NCI-H187 treated with DMSO at 0.1 percent for 48 hours (cell line): ENCODE data around the gene ATG101.
A peak's percentile ranks its signal among the peaks of the same experiment; 100 is the strongest.

ENCODE experiments used
- DNase-seq: peaks from one replicate; lab custom pipeline; 2025; lab: John Stamatoyannopoulos, UW

The ATG101 gene, protein sequence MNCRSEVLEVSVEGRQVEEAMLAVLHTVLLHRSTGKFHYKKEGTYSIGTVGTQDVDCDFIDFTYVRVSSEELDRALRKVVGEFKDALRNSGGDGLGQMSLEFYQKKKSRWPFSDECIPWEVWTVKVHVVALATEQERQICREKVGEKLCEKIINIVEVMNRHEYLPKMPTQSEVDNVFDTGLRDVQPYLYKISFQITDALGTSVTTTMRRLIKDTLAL

DNA sequence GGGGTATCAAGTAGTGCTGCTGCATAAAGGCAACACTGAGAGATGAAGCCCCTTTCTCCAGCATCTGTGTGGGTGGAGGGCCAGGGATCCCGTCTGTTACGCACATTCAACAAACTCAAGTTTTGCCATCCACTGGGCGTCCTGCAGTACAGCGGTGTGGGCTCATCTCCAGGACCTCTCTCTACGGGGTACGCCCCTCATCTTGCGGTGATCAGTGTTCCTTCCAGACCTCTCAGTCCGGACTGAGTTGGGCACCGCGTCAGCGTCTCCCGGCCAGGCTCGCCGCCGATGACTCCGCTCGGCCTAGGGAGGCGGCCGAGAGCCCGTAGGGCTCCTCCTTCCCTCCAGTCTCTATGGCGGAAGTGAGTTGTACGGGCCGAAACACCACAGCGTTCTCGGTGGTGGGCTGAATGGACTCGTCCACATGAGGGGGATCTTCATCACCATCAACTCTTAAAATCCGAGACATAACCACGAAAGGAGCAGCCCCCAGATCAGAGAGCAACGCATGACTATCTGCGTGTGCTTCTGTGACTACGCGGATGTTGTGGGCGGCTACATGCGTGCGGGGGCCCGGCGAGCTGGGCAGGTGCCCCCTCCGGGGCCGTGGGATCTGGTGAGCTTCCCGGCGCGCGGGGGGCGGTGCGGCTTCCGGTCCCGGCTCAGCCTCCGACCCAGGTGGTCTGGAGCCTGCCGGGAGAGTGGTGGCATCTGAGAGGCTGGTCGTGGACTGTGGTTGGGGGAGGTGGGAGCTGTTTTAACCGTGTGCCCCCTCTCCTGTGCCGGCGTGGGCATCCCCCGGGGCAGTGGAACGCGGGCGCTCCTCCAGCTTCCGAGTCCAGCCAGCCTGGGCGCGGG, at the start of gene ATG101:
Gene ATG101, plus strand, starts transcription at position 652 of the 858 bp plus-strand sequence. CDS start 3,673 bp downstream, outside the sequence.
- DNase-seq = peak; percentile 84

DNA sequence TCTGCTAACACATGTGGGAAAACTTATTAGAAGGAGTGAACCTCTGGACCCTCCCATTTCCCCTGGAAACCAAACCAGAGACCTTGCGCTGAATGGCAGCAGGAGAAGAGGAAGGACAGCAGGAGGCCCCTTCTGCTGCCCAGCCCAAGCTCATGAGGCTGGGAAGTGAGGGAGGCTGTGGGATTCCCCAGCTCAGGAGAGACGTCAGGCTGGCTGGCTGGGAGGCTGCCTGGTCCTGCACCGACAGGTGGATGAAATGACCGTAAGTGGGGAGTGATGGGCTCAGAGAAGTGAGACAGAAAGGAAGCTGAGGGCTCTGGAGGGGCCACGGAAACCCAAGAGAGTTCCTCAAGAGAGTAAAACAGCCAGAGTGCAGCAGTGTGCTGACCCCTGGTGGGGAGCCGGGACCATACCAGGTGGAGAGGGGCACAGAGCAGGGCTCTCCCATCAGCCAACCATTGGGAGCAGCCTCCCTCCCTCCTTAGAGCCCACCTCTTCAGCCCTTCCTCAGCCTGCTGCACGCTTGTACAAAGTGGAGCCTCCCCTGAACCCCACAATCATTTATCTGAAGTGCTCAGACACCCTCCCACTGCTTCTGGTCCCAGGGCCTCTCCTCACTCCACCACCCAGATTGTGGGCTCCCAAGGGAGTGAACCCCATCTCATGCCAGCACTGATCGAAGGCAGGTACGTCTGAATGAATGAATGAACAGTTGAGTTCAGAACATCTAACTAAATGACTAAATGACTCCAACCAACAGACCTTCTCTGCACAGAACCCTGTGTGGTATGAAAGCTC, 49.0 kb upstream of the ATG101 start:
- DNase-seq = no peak

DNA sequence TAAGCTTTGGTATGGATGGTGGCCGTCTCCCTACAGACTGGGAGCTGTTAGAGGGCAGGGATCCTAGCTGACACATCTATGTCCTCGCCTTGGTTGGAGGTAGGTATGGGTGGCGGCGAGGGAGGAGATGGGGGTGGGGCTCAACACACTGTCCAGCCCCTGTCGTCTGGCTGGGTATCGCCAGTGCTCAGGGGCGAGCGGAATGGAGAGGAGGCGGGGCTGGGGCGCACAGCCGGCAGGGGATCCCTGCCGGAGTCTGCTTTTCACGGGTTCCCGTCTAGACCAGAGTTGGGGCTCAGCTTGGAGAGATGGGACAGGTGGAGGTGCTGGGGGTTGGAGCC, 47.0 kb upstream of the ATG101 start:
- DNase-seq = no peak

DNA sequence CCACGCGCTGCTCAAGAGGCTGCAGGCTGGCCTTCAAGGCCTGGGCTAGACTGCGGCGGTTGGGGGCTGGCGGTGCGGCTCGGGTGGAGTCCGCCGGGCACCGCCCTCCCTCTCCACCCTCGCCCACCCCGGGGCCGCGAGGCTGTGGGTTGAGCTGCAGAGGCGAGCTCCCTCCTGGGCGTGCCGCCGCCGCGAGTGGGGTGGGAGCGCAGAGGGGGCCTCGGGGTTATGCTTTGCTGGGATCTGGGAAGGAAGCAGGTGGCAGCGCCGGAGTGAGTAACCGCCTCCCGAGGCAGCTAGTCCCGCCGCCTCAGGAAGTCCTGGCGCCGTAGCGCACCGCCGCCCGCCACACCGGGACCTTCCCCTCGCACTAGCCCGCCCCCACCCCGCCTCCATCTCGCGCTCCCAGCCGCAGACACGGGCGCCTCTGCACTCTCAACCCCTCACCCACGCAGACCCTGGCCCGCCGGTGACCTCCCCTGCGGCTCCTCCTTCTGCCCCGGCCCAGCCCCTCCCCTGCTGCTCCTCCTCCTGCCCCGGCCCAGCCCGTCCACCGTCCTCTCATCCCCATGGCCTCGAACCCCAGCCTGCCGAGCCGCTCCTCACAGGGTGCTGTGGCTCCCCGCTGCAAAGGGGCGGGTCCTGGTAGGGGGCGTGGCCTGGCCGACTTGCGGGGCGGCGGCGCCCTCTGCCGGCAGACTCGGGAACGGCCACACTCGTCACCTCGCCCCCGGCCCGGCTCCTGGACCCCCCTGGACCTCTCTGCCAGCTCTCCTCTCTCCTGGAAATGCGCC, 46.4 kb upstream of the ATG101 start:
- no peak for DNase-seq

DNA sequence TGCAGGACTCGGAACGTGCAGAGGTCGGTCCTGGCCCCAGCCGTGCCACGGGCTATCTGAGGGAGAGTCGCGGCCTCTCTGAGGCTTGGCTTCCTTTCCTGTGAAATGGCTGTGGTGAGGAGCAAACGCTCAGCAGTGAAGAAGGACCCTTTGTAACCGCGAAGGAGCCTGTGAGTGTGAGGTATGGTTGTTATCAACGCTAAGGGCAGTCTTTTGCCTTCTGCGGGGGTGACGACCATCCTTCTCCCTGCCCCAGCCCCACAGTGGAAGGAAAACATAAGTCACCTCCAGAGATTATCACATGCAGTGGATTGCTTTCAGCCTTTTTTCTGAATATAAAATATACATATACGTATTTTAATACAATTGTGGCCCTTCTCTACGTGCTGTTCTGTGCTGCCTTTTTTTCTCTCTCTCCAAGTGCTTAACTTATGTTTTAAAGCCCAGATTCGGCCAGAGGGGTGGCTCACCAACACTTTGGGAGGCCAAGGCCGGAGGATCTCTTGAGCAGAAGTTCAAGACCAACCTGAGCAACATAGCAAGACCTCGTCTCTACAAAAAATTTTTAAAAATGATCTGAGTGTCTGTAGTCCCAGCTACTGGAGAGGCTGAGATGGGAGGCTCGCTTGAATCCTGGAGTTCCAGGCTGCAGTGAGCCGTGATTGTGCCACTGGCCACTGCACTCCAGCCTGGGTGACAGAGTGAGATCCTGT, 45.6 kb upstream of the ATG101 start:
- no peak for DNase-seq

DNA sequence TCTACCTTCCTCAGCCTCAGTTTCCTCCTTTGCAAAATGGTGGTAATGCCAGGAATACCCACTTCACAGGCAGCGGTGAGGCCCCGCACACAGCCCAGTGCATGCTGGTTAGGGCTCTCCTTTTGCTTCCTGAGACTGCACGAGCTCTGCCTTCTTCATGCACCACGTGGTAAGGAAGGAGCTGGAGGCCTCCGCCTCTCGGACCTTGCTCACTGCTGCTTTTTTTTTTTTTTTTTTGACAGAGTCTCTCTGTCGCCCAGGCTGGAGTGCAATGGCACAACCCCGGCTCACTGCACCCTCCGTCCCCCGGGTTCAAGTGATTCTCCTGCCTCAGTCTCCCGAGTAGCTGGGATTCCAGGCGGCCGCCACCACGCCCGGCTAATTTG, 44.9 kb upstream of the ATG101 start:
- DNase-seq = no peak

DNA sequence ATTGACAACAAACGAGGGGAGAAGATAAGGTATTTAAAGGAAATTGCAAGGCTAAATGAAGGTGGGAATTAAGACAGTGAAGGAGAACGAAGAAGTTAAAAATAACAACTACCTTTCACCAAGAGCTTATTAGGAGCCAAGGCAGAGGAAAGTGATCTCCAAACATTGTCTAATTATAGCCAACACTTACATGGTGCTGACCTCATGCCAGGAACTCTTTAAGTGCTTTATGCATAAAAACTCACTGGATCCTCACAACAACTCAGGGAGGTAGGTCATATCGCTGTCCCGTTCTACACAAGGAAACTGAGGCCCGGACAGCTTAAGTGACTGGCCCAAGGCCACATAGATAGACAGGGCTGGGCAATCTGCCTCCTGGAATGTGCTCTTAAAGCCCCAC, 43.5 kb upstream of the ATG101 start:
- no peak for DNase-seq

DNA sequence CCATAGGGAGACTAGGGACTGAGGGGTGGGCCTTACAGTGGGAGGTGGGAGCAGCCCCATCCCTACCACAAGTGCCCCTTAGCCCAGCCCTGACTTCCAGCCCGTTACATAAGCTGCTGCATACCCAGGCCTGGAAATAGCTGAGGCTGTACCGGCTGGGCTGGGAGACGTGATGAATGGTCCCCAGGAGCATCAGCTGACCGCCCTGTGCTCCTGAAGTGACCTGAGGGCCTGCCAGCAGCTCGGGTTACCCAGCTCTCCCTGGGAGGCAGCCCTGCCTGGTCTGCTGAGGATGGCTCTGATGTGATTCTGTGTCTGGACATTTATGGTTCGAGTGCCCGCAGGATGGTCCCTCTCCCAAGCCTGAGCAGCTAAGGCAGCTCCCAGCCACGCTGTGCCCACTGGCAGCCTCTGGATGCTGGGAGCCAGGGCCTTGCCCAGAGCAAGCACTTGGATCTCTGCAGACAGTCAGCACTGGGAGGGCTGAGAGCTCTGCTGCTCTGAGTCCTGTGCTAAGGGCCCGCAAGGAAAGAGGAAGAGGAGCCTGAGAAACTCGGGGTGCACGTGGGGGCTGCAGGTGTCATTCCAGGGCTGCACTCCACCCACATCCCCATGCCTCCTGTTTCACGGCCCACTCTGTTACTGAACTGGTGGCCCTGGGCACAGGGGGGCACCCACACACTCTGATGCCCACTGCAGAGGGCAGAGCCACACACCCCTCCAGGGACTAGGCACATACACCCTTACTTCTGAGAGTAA, 42.5 kb upstream of the ATG101 start:
- no peak for DNase-seq

DNA sequence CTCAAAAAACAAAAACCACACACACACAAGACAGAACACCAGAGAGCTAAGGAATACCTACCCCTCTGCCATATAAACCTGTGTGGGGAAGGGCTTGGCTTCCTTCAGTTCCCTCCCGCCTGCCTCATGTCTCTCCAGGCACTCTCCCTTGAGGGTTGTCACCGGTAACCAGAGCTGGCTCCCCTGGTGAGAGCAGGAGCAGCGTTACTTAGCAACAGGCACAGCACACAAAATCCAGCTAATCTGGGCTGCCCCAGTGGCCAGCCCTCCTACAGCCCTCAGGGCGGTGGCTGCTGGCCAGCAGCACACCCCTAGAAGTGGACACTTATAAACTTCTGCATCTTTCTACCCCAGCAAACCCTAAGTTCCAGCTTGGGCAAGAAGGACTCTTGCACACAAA, 40.1 kb upstream of the ATG101 start:
- peak; percentile 48 for DNase-seq

DNA sequence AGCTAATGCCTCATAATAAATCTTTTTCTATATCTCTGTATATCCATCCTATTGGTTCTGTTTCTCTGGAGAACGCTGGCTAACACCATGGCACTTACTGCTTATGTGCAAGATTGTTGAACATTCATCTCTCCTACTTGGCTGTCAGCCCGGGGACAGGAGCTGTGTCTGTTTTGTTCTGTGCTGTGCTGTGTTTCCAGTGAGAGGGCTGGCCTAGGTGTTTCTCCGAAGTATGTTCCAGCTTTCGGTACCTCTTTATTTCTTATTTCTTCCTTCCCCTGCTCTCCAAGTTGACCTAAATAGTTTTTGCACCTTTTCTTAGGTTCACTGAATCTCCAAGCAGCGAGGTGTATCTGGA, 37.4 kb upstream of the ATG101 start:
- no peak for DNase-seq

DNA sequence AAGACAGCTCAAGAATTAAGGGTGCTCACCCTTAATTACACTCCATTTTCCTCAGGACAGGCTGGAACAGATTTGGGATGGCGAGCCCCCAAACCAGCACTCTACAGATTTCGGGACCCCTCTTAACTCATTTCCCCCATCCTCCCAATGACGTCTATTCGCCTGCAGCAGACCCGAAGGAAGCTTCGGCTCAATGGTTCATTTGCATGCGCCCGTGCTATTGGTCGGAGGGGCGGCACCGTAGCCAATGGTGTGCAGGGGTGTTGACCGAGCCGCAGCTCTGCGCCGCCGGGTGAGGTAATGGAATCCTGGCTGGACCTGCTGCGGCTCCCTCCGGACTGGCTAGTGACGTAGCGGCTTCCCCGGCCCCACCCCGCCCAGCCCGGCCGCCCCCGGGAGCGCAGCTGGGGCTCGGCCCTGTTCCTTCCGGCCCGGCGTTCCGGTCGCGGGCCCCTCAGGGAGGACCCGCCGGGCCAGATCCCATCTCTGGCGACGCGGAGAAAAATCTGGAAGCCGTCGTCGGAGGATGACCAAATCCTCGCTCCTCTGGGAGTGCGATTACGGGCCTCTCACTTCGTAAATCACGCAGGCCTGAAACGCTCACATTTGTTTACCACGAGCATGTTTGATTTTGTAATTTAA, 36.9 kb upstream of the ATG101 start:
- peak; percentile 78 for DNase-seq

DNA sequence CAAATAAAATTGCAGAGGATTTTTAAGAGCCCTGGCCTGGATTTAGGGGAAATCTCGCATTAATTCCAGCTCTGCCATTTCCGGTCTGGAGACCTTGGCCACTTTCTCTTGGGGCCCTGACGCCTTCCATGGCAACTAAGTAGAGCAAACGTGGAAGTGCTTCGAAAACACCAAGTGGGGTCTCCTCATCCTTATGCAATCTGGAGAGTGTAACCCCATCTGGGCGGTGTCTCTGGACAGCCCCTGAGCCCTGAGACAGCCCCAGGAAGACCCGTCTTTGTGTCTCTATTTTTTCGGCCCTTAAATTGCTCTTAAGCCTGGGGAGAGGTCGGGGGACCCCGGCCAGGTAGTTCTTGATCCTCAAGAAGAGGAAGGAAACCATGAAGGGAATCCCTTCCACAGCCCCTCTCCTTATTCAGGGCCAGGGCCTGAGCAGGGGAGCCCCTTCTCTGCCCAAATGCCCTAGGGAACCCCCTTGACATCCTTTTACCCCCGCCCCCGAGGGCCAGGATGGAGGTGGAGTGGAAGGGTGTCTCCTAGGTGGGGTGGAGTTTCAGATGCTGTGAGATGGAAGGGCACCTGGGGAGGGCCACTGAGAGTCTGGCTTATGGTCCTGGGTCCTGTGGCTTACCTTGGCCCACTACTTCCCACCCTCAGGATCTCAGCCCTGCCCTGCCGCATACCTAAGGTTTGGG, 36.2 kb upstream of the ATG101 start:
- no peak for DNase-seq

DNA sequence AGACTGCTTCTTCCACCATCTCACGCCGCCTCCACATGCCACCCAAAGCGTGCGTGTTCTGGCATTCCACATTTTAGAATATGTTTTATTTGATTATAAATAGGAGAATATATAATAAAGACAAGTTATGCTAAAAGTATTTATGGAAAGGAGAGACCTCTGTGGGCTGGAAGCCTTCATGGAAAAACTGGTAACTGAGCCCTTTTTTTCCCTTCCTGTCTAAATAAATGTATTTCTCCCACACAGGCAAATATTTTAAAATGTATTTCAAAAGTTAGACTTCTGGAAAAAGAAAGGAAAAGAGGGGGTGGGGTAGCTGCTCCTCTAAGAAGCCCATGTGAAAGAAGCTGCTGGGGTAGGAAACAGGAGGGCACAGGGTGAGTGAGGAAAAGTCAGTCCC, 34.6 kb upstream of the ATG101 start:
- no peak for DNase-seq

DNA sequence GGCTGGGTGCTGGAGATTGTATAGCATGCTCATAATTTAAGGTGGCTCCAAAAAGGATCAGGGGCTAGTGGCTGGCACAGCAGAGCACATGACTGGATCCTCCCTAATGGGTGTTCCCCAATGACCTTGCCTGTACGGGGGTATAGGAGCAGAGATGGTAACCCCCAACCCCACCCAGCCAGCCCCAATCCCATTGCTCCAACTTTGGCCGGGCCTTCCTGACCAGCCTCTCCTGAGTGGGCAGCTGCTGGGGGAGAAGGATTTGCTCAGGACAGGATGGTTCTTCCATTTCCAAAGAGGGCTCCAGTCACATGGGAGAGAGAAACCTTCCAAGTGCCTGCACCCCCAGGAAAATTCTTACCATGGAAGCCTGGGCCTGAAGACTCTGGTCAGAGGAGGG, 33.9 kb upstream of the ATG101 start:
- DNase-seq = no peak

DNA sequence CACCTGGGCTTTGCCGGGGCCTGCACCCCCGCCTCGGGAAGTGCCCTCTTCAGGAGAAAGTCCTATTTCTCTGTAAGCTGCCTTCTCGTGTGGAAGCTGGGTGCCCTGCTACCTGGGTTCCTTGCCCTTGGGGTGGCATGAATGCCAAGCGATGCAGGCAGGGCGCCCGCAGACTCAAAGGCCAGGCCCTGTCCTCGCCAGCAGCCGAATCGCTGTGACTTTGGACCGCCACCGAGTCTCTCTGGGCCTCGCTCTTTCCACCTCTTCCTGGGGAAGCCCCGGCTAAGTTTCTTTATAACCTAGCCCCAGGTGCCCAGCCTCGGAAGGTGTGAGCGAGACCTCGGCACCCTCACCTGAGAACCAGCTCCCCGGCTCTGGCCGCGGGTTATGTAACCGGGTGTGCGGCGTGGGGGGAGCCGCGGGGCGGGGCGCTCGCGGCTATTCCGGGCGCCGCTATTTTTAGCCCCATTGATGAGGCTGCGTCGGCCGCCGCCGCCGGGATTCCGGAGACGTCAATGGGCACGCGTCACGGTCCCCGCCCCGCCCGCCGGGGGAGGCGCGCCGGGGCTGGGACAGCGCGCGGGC, 33.1 kb upstream of the ATG101 start:
- no peak for DNase-seq

DNA sequence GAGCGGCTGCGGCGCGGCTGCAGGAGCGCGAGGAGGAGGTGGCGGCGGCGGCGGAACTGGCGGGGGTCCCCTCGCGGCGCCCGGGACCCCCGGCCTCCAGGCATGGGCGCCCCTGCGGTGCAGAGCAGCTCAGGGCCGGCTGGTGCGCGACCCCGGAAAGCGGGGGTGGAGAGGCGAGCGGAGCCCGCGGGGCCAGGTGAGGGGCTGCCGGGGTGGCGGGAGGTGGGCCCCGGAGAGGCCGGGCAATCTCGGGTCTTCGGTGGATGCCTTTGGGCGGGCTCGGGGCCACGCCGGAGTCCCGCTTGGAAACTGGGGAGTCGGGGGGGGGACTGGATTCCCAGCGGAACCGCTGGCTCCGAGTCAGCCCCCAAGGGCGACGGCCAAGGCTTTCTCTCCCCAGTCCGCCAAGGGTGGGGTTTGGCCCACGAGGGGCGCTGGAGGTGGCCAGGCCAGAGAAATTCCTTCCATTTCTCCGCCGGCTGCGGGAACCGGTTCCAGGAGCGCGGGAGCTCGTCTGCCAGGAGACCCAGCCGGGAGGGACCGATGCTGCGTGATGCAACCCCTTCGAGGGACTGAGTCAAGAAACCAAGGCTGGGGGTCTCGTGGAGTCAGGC, 32.4 kb upstream of the ATG101 start:
- no peak for DNase-seq

DNA sequence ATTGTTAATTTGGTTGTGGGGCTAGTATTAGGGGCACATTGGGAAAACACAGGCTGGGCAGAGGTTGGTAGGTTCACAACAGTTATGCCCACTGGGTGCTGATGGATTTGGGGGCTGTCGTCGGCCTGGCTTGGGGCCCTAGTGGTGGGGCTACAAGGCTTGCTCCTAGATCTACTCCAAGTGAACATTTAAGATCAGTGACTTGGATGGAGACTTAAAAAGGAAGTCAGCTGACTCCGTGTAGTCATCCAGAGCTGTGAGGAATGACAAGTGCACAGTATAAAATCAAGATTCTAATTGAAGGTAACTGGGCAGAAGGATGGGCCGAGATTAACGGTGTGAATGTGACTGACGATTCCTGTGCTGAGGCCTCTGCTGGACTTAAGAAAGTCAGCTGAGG, 31.3 kb upstream of the ATG101 start:
- no peak for DNase-seq

DNA sequence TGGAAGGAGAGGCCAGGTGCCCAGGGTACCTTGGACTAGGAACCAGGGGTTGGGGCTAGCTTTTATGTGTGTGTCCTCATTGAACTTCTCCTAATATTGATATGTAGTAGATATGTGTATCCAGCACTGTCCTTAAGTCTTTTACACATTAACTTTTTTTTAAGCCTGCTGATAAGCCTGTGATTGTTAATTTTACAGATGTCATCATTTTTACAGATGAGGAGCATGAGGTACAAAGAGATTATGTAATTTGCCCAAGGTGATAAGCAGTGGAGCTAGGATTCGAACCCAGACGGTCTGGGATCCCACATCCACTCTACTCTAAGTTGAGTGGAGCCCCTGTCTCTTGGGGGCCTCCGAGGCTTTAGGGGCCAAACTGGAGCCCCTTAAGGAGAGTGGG, 28.7 kb upstream of the ATG101 start:
- DNase-seq = no peak

DNA sequence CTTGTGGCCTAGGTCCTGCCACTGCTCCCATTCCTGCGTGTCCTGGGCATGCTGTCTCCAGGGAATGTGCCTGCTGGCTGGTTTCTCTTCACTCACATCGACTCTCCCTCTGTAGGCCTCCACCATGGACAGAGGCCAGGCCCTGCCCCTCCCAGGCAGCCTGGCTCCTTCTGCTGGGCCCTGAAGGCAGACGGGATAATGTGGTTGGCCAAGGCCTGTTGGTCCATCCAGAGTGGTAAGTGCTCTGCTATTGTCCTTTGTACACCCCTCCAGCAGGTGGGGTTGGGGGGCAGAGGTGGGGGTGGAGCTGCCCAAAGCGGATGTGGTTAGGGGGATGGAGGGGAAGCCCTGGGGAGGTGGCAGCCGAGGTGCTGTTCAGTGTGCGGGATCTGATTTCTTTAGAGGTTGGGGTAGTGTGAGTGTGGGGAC, 28.1 kb upstream of the ATG101 start:
- DNase-seq = no peak
